AG04450 (cell line): ENCODE results near the gene TRAPPC13. TPM values are rescaled to one million over a fixed set of nuclear protein-coding genes. Genes with fewer than 3 reads are reported as not detected.
A peak's percentile ranks its signal among the peaks of the same experiment; 100 is the strongest.

Experiments used
- CTCF ChIA-PET: fragments of 300-600, 350-600 bp; formaldehyde crosslinking; extraction: SDS; loops from one replicate; lab custom pipeline; 2022; ENCODE audit warnings: antibody characterized with exemption, inconsistent platforms; lab: Charles Lee
- POLR2A ChIA-PET: fragments of 350-600 bp; formaldehyde crosslinking; extraction: SDS; loops from one replicate; lab custom pipeline; 2021; ENCODE audit warnings: antibody characterized with exemption, inconsistent platforms; lab: Yijun Ruan, JAX
- DNase-seq: peaks from one replicate; pipeline ENCODE4 v3.0.0-alpha.2; 2011; ENCODE audit warnings: low read depth, low spot score
- H3K27ac ChIP-seq: one replicate; pipeline ENCODE4 v1.5.1; 2012; ENCODE audit warnings: low read depth, low read length, control low read depth
- H3K27me3 ChIP-seq: one replicate; pipeline ENCODE4 v1.6.0; 2012; ENCODE audit warnings: low read length; ENCODE audit not compliant: control insufficient read depth, insufficient read depth
- H3K4me3 ChIP-seq: 2 replicates; pipeline ENCODE4 v1.5.1; 2011; ENCODE audit warnings: mild to moderate bottlenecking, low read depth, low read length, control low read depth
- H3K9me3 ChIP-seq: 2 replicates; pipeline ENCODE4 v1.5.1; 2012; ENCODE audit warnings: low read length; ENCODE audit not compliant: control insufficient read depth, insufficient read depth
- CTCF ChIP-seq: IDR thresholded peaks from 2 replicates; pipeline ENCODE4 v1.5.1; 2011; ENCODE audit warnings: low read depth, low read length, control low read depth, inconsistent platforms
- polyA plus RNA-seq: library from polyadenylated mRNA; depleted of rRNA; stranded (reverse); fragments of >200 nt; gene quantifications from 2 replicates; pipeline ENCODE4 v1.2.3, GENCODE V29; 2011

The TRAPPC13 gene
- polyA plus RNA-seq, 1 experiment, result 26.5 TPM

- Histone ChIP-seq H3K27ac (no peak overlapping the region), H3K4me3 (no peak overlapping the region), H3K9me3 (no peaks in the 10 kb centered on the region), H3K27me3 (no peaks in the 10 kb centered on the region)
- ChIA-PET CTCF (interaction anchor here (1.4 kb wide), 1 partner anchor 13 kb away, joined by 5 read pairs; no protein-coding TSS in a partner anchor), POLR2A (no interaction called here)
- no peak for TF ChIP-seq CTCF
- no peak for DNase-seq
These were observed 26.3 kb downstream of the TRAPPC13 start for GRCh38 chr5:65651144-65651543.

GRCh38 chr5:65654713-65655112, 29.9 kb downstream of the TRAPPC13 start:
- Histone ChIP-seq H3K27ac (no peak overlapping the region), H3K27me3 (no peaks in the 10 kb centered on the region), H3K4me3 (no peak overlapping the region), H3K9me3 (no peaks in the 10 kb centered on the region)
- TF ChIP-seq CTCF, result no peak
- POLR2A ChIA-PET, result no interaction called here
- CTCF ChIA-PET, result interaction anchor here (0.6 kb wide), 1 partner anchor 163 kb away, joined by 3 read pairs; no protein-coding TSS in a partner anchor
- no peak for DNase-seq

- DNase-seq, result no peak
- peak; percentile 56 for TF ChIP-seq CTCF
- Histone ChIP-seq H3K27ac (no peak overlapping the region), H3K9me3 (no peaks in the 10 kb centered on the region), H3K4me3 (no peak overlapping the region), H3K27me3 (no peaks in the 10 kb centered on the region)
- POLR2A ChIA-PET, result no interaction called here
- CTCF ChIA-PET, result interaction anchor here (0.6 to 2.4 kb wide), 11 partner anchors 9 to 224 kb away, joined by 3 to 9 read pairs (median 3); no protein-coding TSS in a partner anchor
These were observed 39.1 kb downstream of the TRAPPC13 start for GRCh38 chr5:65663804-65664521.

- ChIA-PET POLR2A (no interaction called here), CTCF (no interaction called here)
- Histone ChIP-seq H3K4me3 (no peak overlapping the region), H3K27me3 (no peaks in the 10 kb centered on the region), H3K27ac (no peak overlapping the region), H3K9me3 (no peaks in the 10 kb centered on the region)
- no peak for DNase-seq
- TF ChIP-seq CTCF, result no peak
These were observed 43.9 kb downstream of the TRAPPC13 start for GRCh38 chr5:65668696-65669095.

GRCh38 chr5:65672796-65673195, 48.0 kb downstream of the TRAPPC13 start:
- peak; percentile 36 for DNase-seq
- H3K9me3 ChIP-seq, result no peaks in the 10 kb centered on the region
- no peak overlapping the region for H3K4me3 ChIP-seq
- H3K27me3 ChIP-seq, result no peaks in the 10 kb centered on the region
- no peak for TF ChIP-seq CTCF
- ChIA-PET POLR2A (no interaction called here), CTCF (interaction anchor here (0.7 to 1.7 kb wide), 2 partner anchors 9 to 15 kb away, joined by 3 to 9 read pairs; no protein-coding TSS in a partner anchor)
- no peak overlapping the region for H3K27ac ChIP-seq
